ENCODE results near the gene HDAC8. TPM values are rescaled to one million over a fixed set of nuclear protein-coding genes. Genes with fewer than 3 reads are reported as not detected.
A peak's percentile ranks its signal among the peaks of the same experiment; 100 is the strongest.

Gene HDAC8
- total and polyA plus RNA-seq, 2 donors from 2014 or later, result 32.9 to 38.4 TPM

GRCh38 chrX:72478853-72479252 lies 93.8 kb downstream of the HDAC8 start:
- no peak for DNase-seq
- intact Hi-C loops (cut with DNase I), result no loop called here
- Histone ChIP-seq H3K27ac (ENCODE audit: low read depth in 2 of 2, low read length in 2 of 2) (no peak overlapping the region), H3K4me3 (ENCODE audit: low read length in 3 of 3) (no peak overlapping the region), H3K27me3 (ENCODE audit: control insufficient read depth, insufficient read depth, low read length) (no peaks in the 10 kb centered on the region), H3K9ac (ENCODE audit: low read length in 3 of 3) (no peak overlapping the region), H3K9me3 (ENCODE audit: control insufficient read depth in 2 of 3, insufficient read depth in 1 of 3, low read length in 3 of 3) (no peaks in the 10 kb centered on the region), H3K36me3 (ENCODE audit: control insufficient read depth in 2 of 3, insufficient read depth in 3 of 3, low read length in 3 of 3) (peaks cover 0 to 3% (median 0%) of the 10 kb centered on the region in 3 donors), H3K4me1 (ENCODE audit: control insufficient read depth in 2 of 3, insufficient read depth in 2 of 3, low read depth in 1 of 3, low read length in 3 of 3) (no peaks in the 10 kb centered on the region)
- FAIRE-seq, result no peak
- TF ChIP-seq CTCF (IDR thresholded peaks at IDR 0.05; ENCODE audit: borderline replicate concordance, extremely low read depth, insufficient read depth), result no peak

- H3K27me3 ChIP-seq (ENCODE audit: control insufficient read depth, insufficient read depth, low read length), result no peaks in the 10 kb centered on the region
- no peak overlapping the region for H3K27ac ChIP-seq (ENCODE audit: low read depth in 2 of 2, low read length in 2 of 2)
- no peak for TF ChIP-seq CTCF (IDR thresholded peaks at IDR 0.05; ENCODE audit: borderline replicate concordance, extremely low read depth, insufficient read depth)
- H3K4me3 ChIP-seq (ENCODE audit: low read length in 3 of 3), result no peak overlapping the region
- no peaks in the 10 kb centered on the region for H3K9me3 ChIP-seq (ENCODE audit: control insufficient read depth in 2 of 3, insufficient read depth in 1 of 3, low read length in 3 of 3)
- no peak overlapping the region for H3K9ac ChIP-seq (ENCODE audit: low read length in 3 of 3)
- DNase-seq, result no peak
- intact Hi-C loops (cut with DNase I), result no loop called here
- no peak for FAIRE-seq
- H3K36me3 ChIP-seq (ENCODE audit: control insufficient read depth in 2 of 3, insufficient read depth in 3 of 3, low read length in 3 of 3), result peaks cover 0 to 3% (median 0%) of the 10 kb centered on the region in 3 donors
- H3K4me1 ChIP-seq (ENCODE audit: control insufficient read depth in 2 of 3, insufficient read depth in 2 of 3, low read depth in 1 of 3, low read length in 3 of 3), result no peaks in the 10 kb centered on the region
Measured at GRCh38 chrX:72478351-72478750, 94.3 kb downstream of the HDAC8 start.

GRCh38 chrX:72477781-72478181 lies 94.9 kb downstream of the HDAC8 start:
- intact Hi-C loops (cut with DNase I), result no loop called here
- no peaks in the 10 kb centered on the region for H3K27me3 ChIP-seq (ENCODE audit: control insufficient read depth, insufficient read depth, low read length)
- peak in 2 of 5 donors; percentile 10 to 20 for DNase-seq
- no peak overlapping the region for H3K9ac ChIP-seq (ENCODE audit: low read length in 3 of 3)
- H3K36me3 ChIP-seq (ENCODE audit: control insufficient read depth in 2 of 3, insufficient read depth in 3 of 3, low read length in 3 of 3), result no peaks in the 10 kb centered on the region
- no peak for FAIRE-seq
- H3K9me3 ChIP-seq (ENCODE audit: control insufficient read depth in 2 of 3, insufficient read depth in 1 of 3, low read length in 3 of 3), result no peaks in the 10 kb centered on the region
- H3K4me3 ChIP-seq (ENCODE audit: low read length in 3 of 3), result no peak overlapping the region
- no peak for TF ChIP-seq CTCF (IDR thresholded peaks at IDR 0.05; ENCODE audit: borderline replicate concordance, extremely low read depth, insufficient read depth)
- H3K4me1 ChIP-seq (ENCODE audit: control insufficient read depth in 2 of 3, insufficient read depth in 2 of 3, low read depth in 1 of 3, low read length in 3 of 3), result no peaks in the 10 kb centered on the region
- H3K27ac ChIP-seq (ENCODE audit: low read depth in 2 of 2, low read length in 2 of 2), result no peak overlapping the region

GRCh38 chrX:72477376-72477775 lies 95.3 kb downstream of the HDAC8 start:
- H3K9me3 ChIP-seq (ENCODE audit: control insufficient read depth in 2 of 3, insufficient read depth in 1 of 3, low read length in 3 of 3), result no peaks in the 10 kb centered on the region
- no peak for TF ChIP-seq CTCF (IDR thresholded peaks at IDR 0.05; ENCODE audit: borderline replicate concordance, extremely low read depth, insufficient read depth)
- H3K36me3 ChIP-seq (ENCODE audit: control insufficient read depth in 2 of 3, insufficient read depth in 3 of 3, low read length in 3 of 3), result no peaks in the 10 kb centered on the region
- no peaks in the 10 kb centered on the region for H3K4me1 ChIP-seq (ENCODE audit: control insufficient read depth in 2 of 3, insufficient read depth in 2 of 3, low read depth in 1 of 3, low read length in 3 of 3)
- H3K4me3 ChIP-seq (ENCODE audit: low read length in 3 of 3), result no peak overlapping the region
- H3K9ac ChIP-seq (ENCODE audit: low read length in 3 of 3), result no peak overlapping the region
- no peak for DNase-seq
- H3K27ac ChIP-seq (ENCODE audit: low read depth in 2 of 2, low read length in 2 of 2), result no peak overlapping the region
- FAIRE-seq, result no peak
- H3K27me3 ChIP-seq (ENCODE audit: control insufficient read depth, insufficient read depth, low read length), result no peaks in the 10 kb centered on the region
- intact Hi-C loops (cut with DNase I), result no loop called here
